Right lobe of liver (tissue), 6 donors: ENCODE data around the gene PCED1A. TPM values are rescaled to one million over a fixed set of nuclear protein-coding genes. Genes with fewer than 3 reads are reported as not detected.

ENCODE experiments used
- ATAC-seq, 4 donors: fragments of 200-7000 bp; cut with Tn5 transposase; one replicate each; pipeline ENCODE4 v1.9.1; 2020; ENCODE audit warnings: mild to moderate bottlenecking in 4 of 4, moderate library complexity in 4 of 4
- DNase-seq, 3 donors: peaks; one replicate each; pipeline ENCODE4 v3.0.0-alpha.2; 2020
- H3K27ac ChIP-seq, 3 donors: fragments of 200-600 bp; one replicate each; pipeline ENCODE4 v1.8.0; 2022
- H3K27me3 ChIP-seq, 2 donors: fragments of 200-600 bp; one replicate each; pipeline ENCODE4 v1.8.0; 2022
- H3K36me3 ChIP-seq, 4 donors: fragments of 200-600 bp; sonication (generic) in 1 of 4; one replicate each; pipeline versions ENCODE4 v1.5.1 to v1.8.0; 2017 to 2022; ENCODE audit warnings: control low read depth in 1 of 4
- H3K4me1 ChIP-seq, 4 donors: fragments of 200-600 bp; sonication (generic) in 1 of 4; one replicate each; pipeline versions ENCODE4 v1.5.1 to v1.8.0; 2017 to 2022; ENCODE audit warnings: control low read depth in 1 of 4
- H3K4me3 ChIP-seq, 3 donors: fragments of 200-600 bp; one replicate each; pipeline ENCODE4 v1.8.0; 2022
- H3K9me3 ChIP-seq, 4 donors: fragments of 200-600 bp; sonication (generic) in 1 of 4; one replicate each; pipeline versions ENCODE4 v1.5.1 to v1.8.0; 2017 to 2022; ENCODE audit warnings: control low read depth in 1 of 4
- CTCF ChIP-seq, 4 donors: fragments of 200-600 bp in 3 of 4; fragments of 450-650 bp in 1 of 4; IDR thresholded peaks; one replicate each; pipeline versions ENCODE4 v1.5.1 to v1.8.0; 2016 to 2022; ENCODE audit warnings: antibody characterized with exemption in 4 of 4, mild to moderate bottlenecking in 2 of 4
- POLR2A ChIP-seq: fragments of 450-650 bp; IDR thresholded peaks from one replicate; pipeline ENCODE4 v1.6.1; 2017; ENCODE audit warnings: antibody characterized with exemption, mild to moderate bottlenecking
- WGBS: methylation state at CpG from one replicate; pipeline ENCODE4 v1.1.6; 2018; ENCODE audit warnings: low coverage, low lambda C conversion rate; ENCODE audit not compliant: insufficient coverage; ENCODE audit errors: missing lambda C conversion rate; 5-methylcytosine and 5-hydroxymethylcytosine counted together
- intact Hi-C, 2 donors: fragments of 100-400 bp; cut with DNase I; formaldehyde crosslinking; loops; one replicate each; pipeline versions ENCODE4 v1.11.2 to v1.14.1; 2022
- total RNA-seq, 6 experiments: library from RNA; depleted of rRNA in 2 of 6; stranded (reverse); fragments of >200 nt in 2 of 6; fragmentation: NEBNext Ultra II Directional in 3 of 6; extraction: Animal tissue kit (Norgen Biotek cat#: 25700) in 3 of 6; gene quantifications; one replicate each; pipeline versions ENCODE4 v1.1.0 to v1.2.4, GENCODE V29; 2016 to 2023
- donor health status: DM: no; HTN: yes; CAD: no.
- donor health status: DM: no; HTN: no; CAD: no.
- donor health status: DM: no; HTN: no; CAD: no.
- donor health status: DM: no; HTN: yes; CAD: no.
- donor health status: DM: no; HTN: yes; CAD: no.

PCED1A gene
- total RNA-seq, 6 experiments from 2014 or later, result 9.6 to 22.2 (median 18.6) TPM

- no peak overlapping the region for H3K4me3 ChIP-seq
- H3K27ac ChIP-seq, result no peak overlapping the region
- no peaks in the 10 kb centered on the region for H3K27me3 ChIP-seq
- no peak for TF ChIP-seq CTCF (IDR thresholded peaks at IDR 0.05)
- no peak for TF ChIP-seq POLR2A
- no peaks in the 10 kb centered on the region for H3K36me3 ChIP-seq
- H3K9me3 ChIP-seq, result no peaks in the 10 kb centered on the region
- ATAC-seq, result peak in 1 of 4 donors; percentile 9
- WGBS, result 80% methylated on average over 1 of the region's 10 CpGs
- no peak for DNase-seq
- intact Hi-C loops, result no loop called here
- no peaks in the 10 kb centered on the region for H3K4me1 ChIP-seq
Measured at GRCh38 chr20:2851086-2851485, 10.6 kb upstream of the PCED1A start.

- ATAC-seq (no peak), DNase-seq (no peak)
- Histone ChIP-seq H3K27me3 (no peaks in the 10 kb centered on the region), H3K4me1 (no peaks in the 10 kb centered on the region), H3K9me3 (no peaks in the 10 kb centered on the region), H3K27ac (no peak overlapping the region), H3K36me3 (no peaks in the 10 kb centered on the region), H3K4me3 (no peak overlapping the region)
- no peak for TF ChIP-seq CTCF (IDR thresholded peaks at IDR 0.05)
- no peak for TF ChIP-seq POLR2A
- 100% methylated on average over 1 of the region's 4 CpGs for WGBS
- intact Hi-C loops, result no loop called here
Measured at GRCh38 chr20:2849529-2849928, 9.1 kb upstream of the PCED1A start.

- no peak overlapping the region for H3K27ac ChIP-seq
- no peak overlapping the region for H3K4me3 ChIP-seq
- no peaks in the 10 kb centered on the region for H3K36me3 ChIP-seq
- ATAC-seq (no peak), DNase-seq (no peak)
- intact Hi-C loops, result no loop called here
- no peaks in the 10 kb centered on the region for H3K9me3 ChIP-seq
- H3K4me1 ChIP-seq, result no peaks in the 10 kb centered on the region
- WGBS, result 85% methylated on average over 4 of the region's 4 CpGs
- no peak for TF ChIP-seq CTCF (IDR thresholded peaks at IDR 0.05)
- no peak for TF ChIP-seq POLR2A
- H3K27me3 ChIP-seq, result no peaks in the 10 kb centered on the region
Measured at GRCh38 chr20:2847802-2848201, 7.3 kb upstream of the PCED1A start.

GRCh38 chr20:2846698-2847097 is 6.2 kb upstream of the PCED1A start:
- Histone ChIP-seq H3K4me3 (no peak overlapping the region), H3K36me3 (no peaks in the 10 kb centered on the region), H3K4me1 (peaks cover 0 to 3% (median 0%) of the 10 kb centered on the region in 4 donors), H3K27ac (no peak overlapping the region), H3K27me3 (no peaks in the 10 kb centered on the region), H3K9me3 (no peaks in the 10 kb centered on the region)
- ATAC-seq, result no peak
- intact Hi-C loops, result no loop called here
- TF ChIP-seq POLR2A (no peak), CTCF (IDR thresholded peaks at IDR 0.05) (no peak)
- no peak for DNase-seq
- 100% methylated on average over 3 of the region's 5 CpGs for WGBS

GRCh38 chr20:2845607-2846006 is 5.2 kb upstream of the PCED1A start:
- Histone ChIP-seq H3K9me3 (no peaks in the 10 kb centered on the region), H3K36me3 (no peaks in the 10 kb centered on the region), H3K4me3 (no peak overlapping the region), H3K4me1 (peaks cover 0 to 9% (median 0%) of the 10 kb centered on the region in 4 donors), H3K27ac (no peak overlapping the region), H3K27me3 (no peaks in the 10 kb centered on the region)
- 77% methylated on average over 2 of the region's 2 CpGs for WGBS
- intact Hi-C loops, result no loop called here
- ATAC-seq (no peak), DNase-seq (no peak)
- TF ChIP-seq CTCF (IDR thresholded peaks at IDR 0.05) (no peak), POLR2A (no peak)
